ENCODE results near the gene KCNC3. TPM values are rescaled to one million over a fixed set of nuclear protein-coding genes. Genes with fewer than 3 reads are reported as not detected.

The KCNC3 gene
- total RNA-seq, 1 experiment from 2014 or later = 17.3 TPM

- Mint-ChIP-seq H3K27ac (no peak overlapping the region; a peak in 1 of 7 replicates), H3K9me3 (no peaks in the 10 kb centered on the region), H3K27me3 (ENCODE audit: low read depth) (no peaks in the 10 kb centered on the region), H3K4me3 (no peak overlapping the region), H3K36me3 (ENCODE audit: insufficient read depth in 1 of 3, low read depth in 3 of 3) (peaks cover 8 to 42% (median 29%) of the 10 kb centered on the region in 3 experiments; a peak in 6 of 7 replicates), H3K4me1 (no peaks in the 10 kb centered on the region)
- no peak overlapping the region for H3K23ac ChIP-seq (ENCODE audit: insufficient read length, low read depth, low read length)
- H4K5ac ChIP-seq (ENCODE audit: insufficient read length, low read depth, low read length) = no peak overlapping the region
- H2AFZ ChIP-seq (ENCODE audit: low read length) = no peak overlapping the region
- no peak overlapping the region for H3K9ac ChIP-seq (ENCODE audit: extremely low read depth, insufficient read length, low read length)
- no peaks in the 10 kb centered on the region for H3K79me2 ChIP-seq (ENCODE audit: insufficient read depth, low read length)
- H3K56ac ChIP-seq (ENCODE audit: insufficient read length, low read depth, low read length) = no peak overlapping the region
- H4K20me1 ChIP-seq (ENCODE audit: control insufficient read depth, insufficient read depth, insufficient read length) = no peaks in the 10 kb centered on the region
- TF ChIP-seq CTCF (conservative IDR thresholded peaks at IDR 0.05) = no peak
- no peak overlapping the region for H3K27ac ChIP-seq (ENCODE audit: insufficient read length, low read depth, low read length)
- H4K91ac ChIP-seq (ENCODE audit: insufficient read length, low read depth, low read length) = no peak overlapping the region
- H3T11ph ChIP-seq (ENCODE audit: low read length) = no peak overlapping the region
- no peaks in the 10 kb centered on the region for H3K27me3 ChIP-seq (ENCODE audit: insufficient read depth, low read length)
- no CpG with 5 or more reads among the region's 14 CpGs for WGBS (ENCODE audit: extremely low coverage, insufficient read length, low lambda C conversion rate)
- H3K4me2 ChIP-seq (ENCODE audit: insufficient read depth, insufficient read length, low read length) = no peak overlapping the region
- no peak overlapping the region for H3K4ac ChIP-seq (ENCODE audit: low read depth, low read length)
- no peak overlapping the region for H3K18ac ChIP-seq (ENCODE audit: insufficient read length, low read depth, low read length)
- DNase-seq = no peak
- H4K8ac ChIP-seq (replicated peaks; ENCODE audit: insufficient read length, low read depth, low read length) = no peak overlapping the region
- no peak overlapping the region for H2BK12ac ChIP-seq (ENCODE audit: insufficient read length, low read depth, low read length)
- no peaks in the 10 kb centered on the region for H3K4me1 ChIP-seq (ENCODE audit: insufficient read depth, low read length)
- no peak overlapping the region for H2BK15ac ChIP-seq (ENCODE audit: low read depth, low read length)
- no peak overlapping the region for H3K14ac ChIP-seq (ENCODE audit: insufficient read depth, low read length)
- H2BK120ac ChIP-seq (ENCODE audit: low read depth, low read length, poor library complexity, severe bottlenecking) = no peak overlapping the region
- no peak overlapping the region for H2AK5ac ChIP-seq (ENCODE audit: insufficient read length, low read length)
- H3K9me3 ChIP-seq (ENCODE audit: control insufficient read depth, low read depth, low read length) = no peaks in the 10 kb centered on the region
- H3K79me1 ChIP-seq (ENCODE audit: insufficient read depth, low read depth, low read length, poor library complexity, severe bottlenecking) = no peaks in the 10 kb centered on the region
- H2BK20ac ChIP-seq (ENCODE audit: low read depth, low read length, poor library complexity, severe bottlenecking) = no peak overlapping the region
- H2BK5ac ChIP-seq (ENCODE audit: insufficient read length, low read length) = no peak overlapping the region
- H3K23me2 ChIP-seq (ENCODE audit: insufficient read length, low read depth, low read length, poor library complexity, severe bottlenecking) = no peaks in the 10 kb centered on the region
Observed at GRCh38 chr19:50277966-50278580, 51.1 kb downstream of the KCNC3 start.
